Smooth muscle cell (in vitro differentiated cells): Measurements from ENCODE around the gene RCAN1. TPM values are rescaled to one million over a fixed set of nuclear protein-coding genes. Genes with fewer than 3 reads are reported as not detected.

Experiments
- DNase-seq: peaks from one replicate; lab custom pipeline; 2025; ENCODE audit not compliant: unreplicated experiment; lab: John Stamatoyannopoulos, UW
- H2AFZ ChIP-seq: fragments of 200-600 bp; sonication (generic); 2 replicates; pipeline ENCODE4 v1.6.0; 2016; ENCODE audit warnings: antibody characterized with exemption, low read depth, mild to moderate bottlenecking
- H3F3A ChIP-seq: fragments of 200-600 bp; sonication (generic); 2 replicates; pipeline ENCODE4 v1.6.0; 2017; ENCODE audit warnings: antibody characterized with exemption, low read depth
- H3K27ac ChIP-seq: fragments of 200-600 bp; sonication (generic); 2 replicates; pipeline ENCODE4 v1.5.1; 2016; ENCODE audit warnings: low read depth, mild to moderate bottlenecking
- H3K27me3 ChIP-seq: fragments of 200-600 bp; sonication (generic); 2 replicates; pipeline ENCODE4 v1.6.1; 2016; ENCODE audit warnings: low read depth, mild to moderate bottlenecking
- H3K36me3 ChIP-seq: fragments of 200-600 bp; sonication (generic); 2 replicates; pipeline ENCODE4 v1.5.1; 2016; ENCODE audit warnings: low read depth
- H3K4me1 ChIP-seq: fragments of 200-600 bp; sonication (generic); 2 replicates; pipeline ENCODE4 v1.5.1; 2016; ENCODE audit warnings: low read depth
- H3K4me2 ChIP-seq: fragments of 200-600 bp; sonication (generic); 2 replicates; pipeline ENCODE4 v1.6.0; 2016; ENCODE audit warnings: mild to moderate bottlenecking
- H3K4me3 ChIP-seq: fragments of 200-600 bp; sonication (generic); 2 replicates; pipeline ENCODE4 v1.5.1; 2016; ENCODE audit warnings: mild to moderate bottlenecking
- H3K79me2 ChIP-seq: fragments of 200-600 bp; sonication (generic); 2 replicates; pipeline ENCODE4 v1.6.0; 2016; ENCODE audit warnings: low read depth, mild to moderate bottlenecking
- H3K9ac ChIP-seq: fragments of 200-600 bp; sonication (generic); 2 replicates; pipeline ENCODE4 v1.6.0; 2016; ENCODE audit warnings: low read depth
- H3K9me3 ChIP-seq: fragments of 200-600 bp; sonication (generic); replicated peaks from 2 replicates; pipeline ENCODE4 v1.5.1; 2016; ENCODE audit warnings: low read depth
- H4K20me1 ChIP-seq: fragments of 200-600 bp; sonication (generic); 2 replicates; pipeline ENCODE4 v1.6.0; 2016; ENCODE audit warnings: low read depth
- CTCF ChIP-seq: fragments of 200-600 bp; sonication (generic); IDR thresholded peaks from 2 replicates; pipeline ENCODE4 v1.5.1; 2017; ENCODE audit warnings: borderline replicate concordance, mild to moderate bottlenecking, antibody characterized with exemption; ENCODE audit not compliant: insufficient read depth, poor library complexity, severe bottlenecking
- WGBS: methylation state at CpG from one replicate; pipeline ENCODE4 v1.1.7; 2016; ENCODE audit warnings: low lambda C conversion rate; 5-methylcytosine and 5-hydroxymethylcytosine counted together
- polyA plus RNA-seq: library from polyadenylated mRNA; unstranded; fragments of >200 nt; fragmentation: Nextera tagmentation; extraction: Ambion mirVana; gene quantifications from 2 replicates; pipeline ENCODE4 v1.2.1, GENCODE V29; 2016
- total RNA-seq: library from RNA; depleted of rRNA; stranded (reverse); fragments of >200 nt; gene quantifications from 2 replicates; pipeline ENCODE4 v1.2.3, GENCODE V29; 2014

Gene RCAN1
- total and polyA plus RNA-seq, 2 experiments from 2014 or later = 77.3 to 155 TPM

GRCh38 chr21:34613679-34614627 is 960 bp downstream of the RCAN1 start:
- Histone ChIP-seq H3K4me3 (peak overlapping the region; percentile 85), H3K79me2 (no peaks in the 10 kb centered on the region), H3K36me3 (no peaks in the 10 kb centered on the region), H3K27me3 (peaks cover 21% of the 10 kb centered on the region), H3K27ac (no peak overlapping the region), H3K4me1 (no peaks in the 10 kb centered on the region), H3K4me2 (peak overlapping the region; percentile 88), H2AFZ (peak overlapping the region; percentile 69), H3K9ac (no peak overlapping the region), H4K20me1 (peaks cover 5% of the 10 kb centered on the region), H3F3A (no peaks in the 10 kb centered on the region), H3K9me3 (no peaks in the 10 kb centered on the region)
- DNase-seq = no peak
- no peak for TF ChIP-seq CTCF
- WGBS = 20% methylated on average over 31 of the region's 43 CpGs

- Histone ChIP-seq H3K4me2 (no peak overlapping the region), H3K4me1 (no peaks in the 10 kb centered on the region), H3K27ac (no peak overlapping the region), H4K20me1 (peaks cover 5% of the 10 kb centered on the region), H3K27me3 (peaks cover 8% of the 10 kb centered on the region), H2AFZ (no peak overlapping the region), H3K9ac (no peak overlapping the region), H3K36me3 (no peaks in the 10 kb centered on the region), H3K9me3 (no peaks in the 10 kb centered on the region), H3K79me2 (no peaks in the 10 kb centered on the region), H3F3A (no peaks in the 10 kb centered on the region), H3K4me3 (no peak overlapping the region)
- TF ChIP-seq CTCF = no peak
- no peak for DNase-seq
- whole genome bisulfite sequencing = 74% methylated on average over 2 of the region's 2 CpGs
Observed at GRCh38 chr21:34612557-34612956, 2.4 kb downstream of the RCAN1 start.

GRCh38 chr21:34612056-34612455 is 2.9 kb downstream of the RCAN1 start:
- no peak overlapping the region for H2AFZ ChIP-seq
- no peaks in the 10 kb centered on the region for H3K36me3 ChIP-seq
- H3K9me3 ChIP-seq = no peaks in the 10 kb centered on the region
- DNase-seq = no peak
- H3K27me3 ChIP-seq = peaks cover 3% of the 10 kb centered on the region
- TF ChIP-seq CTCF = no peak
- no peaks in the 10 kb centered on the region for H3K79me2 ChIP-seq
- H3K4me3 ChIP-seq = no peak overlapping the region
- H3K4me2 ChIP-seq = no peak overlapping the region
- no peaks in the 10 kb centered on the region for H3F3A ChIP-seq
- H3K4me1 ChIP-seq = no peaks in the 10 kb centered on the region
- 93% methylated on average over 3 of the region's 3 CpGs for WGBS
- no peak overlapping the region for H3K9ac ChIP-seq
- H3K27ac ChIP-seq = no peak overlapping the region
- peaks cover 5% of the 10 kb centered on the region for H4K20me1 ChIP-seq
